HEK293 (cell line): ENCODE data around the gene CLDN1.

Experiments
- CTCF ChIP-seq: fragments of 450-650 bp; formaldehyde crosslinking; IDR thresholded peaks from 2 replicates; pipeline ENCODE4 v1.5.1; 2016; ENCODE audit warnings: missing biosample characterization, missing genetic modification characterization
- KLF10 ChIP-seq: fragments of 450-650 bp; IDR thresholded peaks from 2 replicates; pipeline ENCODE4 v1.5.1; 2018; ENCODE audit warnings: missing biosample characterization, mild to moderate bottlenecking, missing genetic modification characterization
- ZNF155 ChIP-seq: fragments of 450-650 bp; formaldehyde crosslinking; IDR thresholded peaks from 2 replicates; pipeline ENCODE4 v1.5.1; 2016; ENCODE audit warnings: missing biosample characterization, missing genetic modification characterization
- ZNF274 ChIP-seq, 2 experiments: fragments of 200-500 bp in 1 of 2; fragments of 450-650 bp in 1 of 2; sonication (Bioruptor generic) in 1 of 2; formaldehyde crosslinking in 1 of 2; IDR thresholded peaks; 2 replicates each; pipeline versions ENCODE4 v1.5.1 to v1.6.1; 2014 to 2016; ENCODE audit warnings: borderline replicate concordance in 1 of 2, inconsistent platforms in 1 of 2, low read length in 1 of 2, missing biosample characterization in 1 of 2, missing genetic modification characterization in 1 of 2
- ZNF302 ChIP-seq: fragments of 450-650 bp; formaldehyde crosslinking; IDR thresholded peaks from 2 replicates; pipeline ENCODE4 v1.5.1; 2016; ENCODE audit warnings: missing biosample characterization, missing genetic modification characterization, low read depth
- ZNF660 ChIP-seq: fragments of 450-650 bp; IDR thresholded peaks from 2 replicates; pipeline ENCODE4 v1.5.1; 2018; ENCODE audit warnings: missing biosample characterization, mild to moderate bottlenecking, missing genetic modification characterization
- ZNF677 ChIP-seq: fragments of 450-650 bp; IDR thresholded peaks from 2 replicates; pipeline ENCODE4 v1.5.0; 2018; ENCODE audit warnings: missing biosample characterization, mild to moderate bottlenecking, missing genetic modification characterization, moderate library complexity

- TF ChIP-seq ZNF660 (tag by site-specific recombination), result no peak
- TF ChIP-seq ZNF274 (IDR thresholded peaks at IDR 0.05; ENCODE audit: low read length), result no peak
- no peak for TF ChIP-seq ZNF274 (tag by site-specific recombination; IDR thresholded peaks at IDR 0.05; ENCODE audit: borderline replicate concordance)
- no peak for TF ChIP-seq KLF10 (tag by site-specific recombination)
- no peak for TF ChIP-seq CTCF (tag by site-specific recombination)
- TF ChIP-seq ZNF302, result no peak
- no peak for TF ChIP-seq ZNF677 (tag by site-specific recombination)
- no peak for TF ChIP-seq ZNF155 (tag by site-specific recombination)
Measured at GRCh38 chr3:190361791-190362190, 39.5 kb upstream of the CLDN1 start.
